B cell (primary cell): ENCODE measurements around the gene MYCN.

Source experiments
- EZH2 ChIP-seq: IDR thresholded peaks from 2 replicates; pipeline ENCODE4 v1.6.1; 2012; ENCODE audit warnings: borderline replicate concordance, low read depth, mild to moderate bottlenecking, moderate library complexity, low read length; ENCODE audit not compliant: insufficient read depth, poor library complexity, severe bottlenecking
- TF ChIP-seq, protein P1 (sequence below): fragments of 200-600 bp; IDR thresholded peaks from one replicate; pipeline ENCODE4 v1.8.0; 2022; ENCODE audit warnings: antibody characterized with exemption, mild to moderate bottlenecking

- TF ChIP-seq, protein P1, sequence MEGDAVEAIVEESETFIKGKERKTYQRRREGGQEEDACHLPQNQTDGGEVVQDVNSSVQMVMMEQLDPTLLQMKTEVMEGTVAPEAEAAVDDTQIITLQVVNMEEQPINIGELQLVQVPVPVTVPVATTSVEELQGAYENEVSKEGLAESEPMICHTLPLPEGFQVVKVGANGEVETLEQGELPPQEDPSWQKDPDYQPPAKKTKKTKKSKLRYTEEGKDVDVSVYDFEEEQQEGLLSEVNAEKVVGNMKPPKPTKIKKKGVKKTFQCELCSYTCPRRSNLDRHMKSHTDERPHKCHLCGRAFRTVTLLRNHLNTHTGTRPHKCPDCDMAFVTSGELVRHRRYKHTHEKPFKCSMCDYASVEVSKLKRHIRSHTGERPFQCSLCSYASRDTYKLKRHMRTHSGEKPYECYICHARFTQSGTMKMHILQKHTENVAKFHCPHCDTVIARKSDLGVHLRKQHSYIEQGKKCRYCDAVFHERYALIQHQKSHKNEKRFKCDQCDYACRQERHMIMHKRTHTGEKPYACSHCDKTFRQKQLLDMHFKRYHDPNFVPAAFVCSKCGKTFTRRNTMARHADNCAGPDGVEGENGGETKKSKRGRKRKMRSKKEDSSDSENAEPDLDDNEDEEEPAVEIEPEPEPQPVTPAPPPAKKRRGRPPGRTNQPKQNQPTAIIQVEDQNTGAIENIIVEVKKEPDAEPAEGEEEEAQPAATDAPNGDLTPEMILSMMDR, result no peak
- TF ChIP-seq EZH2, result no peak
Observed at GRCh38 chr2:15971831-15972522, 31.6 kb downstream of the MYCN start.
